ENCODE results near the gene BRINP2. TPM values are rescaled to one million over a fixed set of nuclear protein-coding genes. Genes with fewer than 3 reads are reported as not detected.
"Not testable (repeated sequence)": the region's sequence is repeated elsewhere in the genome, so short reads cannot be mapped to it uniquely, and the experiment has no call there.

Gene BRINP2
- total and polyA plus RNA-seq, 2 of the 8 experiments (the other 6 are each of a cell fraction or from before 2014, with no cell fraction given), result 0.39 to 0.42 TPM

- FAIRE-seq; H3K4me1 ChIP-seq (replicated peaks in 1 of 4; ENCODE audit: control insufficient read depth in 3 of 4, insufficient read depth in 4 of 4, low read length in 3 of 4): not testable (repeated sequence)
- CTCF ChIA-PET (ENCODE audit: partially characterized antibody), result interaction anchor here (1.2 to 1.6 kb wide), 3 partner anchors 10 to 66 kb away, joined by 3 to 5 read pairs (median 3); no protein-coding TSS in a partner anchor
Measured at GRCh38 chr1:177321434-177321833, 150.7 kb downstream of the BRINP2 start.

More at GRCh38 chr1:177321434-177321833, 150.7 kb downstream of the BRINP2 start:
- H3K23ac ChIP-seq (ENCODE audit: insufficient read length); H3K9me3 ChIP-seq (ENCODE audit: insufficient read depth in 2 of 2, low read depth in 1 of 2, low read length in 1 of 2); H2BK15ac ChIP-seq (ENCODE audit: low read length); H3K23me2 ChIP-seq (ENCODE audit: low read depth, low read length); H2BK12ac ChIP-seq (ENCODE audit: low read depth, low read length); H3K27ac ChIP-seq (ENCODE audit: low read depth, low read length); H4K91ac ChIP-seq (replicated peaks; ENCODE audit: insufficient read length, low read length); POLR2A ChIA-PET (ENCODE audit: partially characterized antibody); H4K5ac ChIP-seq (ENCODE audit: insufficient read length, low read depth, low read length); H3K27me3 ChIP-seq (replicated peaks in 1 of 4; ENCODE audit: control insufficient read depth in 3 of 4, extremely low read depth in 1 of 4, insufficient read depth in 3 of 4, low read length in 3 of 4); H3K14ac ChIP-seq (ENCODE audit: insufficient read length); H3K18ac ChIP-seq (ENCODE audit: extremely low read depth, low read length); H3K4me2 ChIP-seq (ENCODE audit: insufficient read depth in 1 of 2, low read depth in 2 of 2, low read length in 2 of 2); H4K20me1 ChIP-seq (replicated peaks in 1 of 2; ENCODE audit: control insufficient read depth in 1 of 2, insufficient read depth in 2 of 2, low read length in 2 of 2); H3K79me1 ChIP-seq (ENCODE audit: low read depth, low read length); H2BK20ac ChIP-seq (ENCODE audit: low read length); H2AK5ac ChIP-seq (ENCODE audit: low read depth, low read length); H3K9ac ChIP-seq (replicated peaks in 1 of 4; ENCODE audit: extremely low read depth in 1 of 4, low read depth in 3 of 4, low read length in 3 of 4); H4K8ac ChIP-seq (ENCODE audit: extremely low read depth, insufficient read depth, low read length); H3K56ac ChIP-seq (replicated peaks; ENCODE audit: insufficient read length, low read depth, low read length); H2AFZ ChIP-seq (ENCODE audit: low read length); H2BK120ac ChIP-seq (replicated peaks; ENCODE audit: low read depth, low read length); H3K79me2 ChIP-seq (ENCODE audit: control insufficient read depth in 1 of 2, insufficient read depth in 2 of 2, low read length in 2 of 2); H3K4me3 ChIP-seq (ENCODE audit: extremely low read depth in 1 of 4, insufficient read depth in 2 of 4, low read depth in 3 of 4, low read length in 4 of 4); H2BK5ac ChIP-seq (ENCODE audit: low read depth, low read length); H3K4ac ChIP-seq (replicated peaks; ENCODE audit: insufficient read length, low read depth, low read length); DNase-seq (ENCODE audit: low read depth in 1 of 2, low spot score in 2 of 2); H3K36me3 ChIP-seq (ENCODE audit: control insufficient read depth in 2 of 4, insufficient read depth in 4 of 4, low read length in 3 of 4): not testable (repeated sequence)

Measured in H1 (cell line).